Karpas-422 (cell line): ENCODE results near the gene GP1BA. TPM values are rescaled to one million over a fixed set of nuclear protein-coding genes. Genes with fewer than 3 reads are reported as not detected.

Experiments used
- DNase-seq: peaks from one replicate; pipeline ENCODE4 v3.0.0-alpha.2; 2015
- H2AFZ ChIP-seq: fragments of 200-600 bp; sonication (generic); 2 replicates; pipeline ENCODE4 v1.6.1; 2014; ENCODE audit warnings: antibody characterized with exemption, low read length, mixed read lengths
- H3K27ac ChIP-seq: fragments of 200-600 bp; sonication (generic); 2 replicates; pipeline ENCODE4 v1.5.1; 2014; ENCODE audit warnings: mild to moderate bottlenecking, low read length, moderate library complexity
- H3K27me3 ChIP-seq: fragments of 200-600 bp; sonication (generic); 2 replicates; pipeline ENCODE4 v1.6.1; 2014; ENCODE audit warnings: low read length, mixed read lengths
- H3K36me3 ChIP-seq: fragments of 200-600 bp; sonication (generic); 2 replicates; pipeline ENCODE4 v1.6.1; 2014; ENCODE audit warnings: low read length, mixed read lengths; ENCODE audit not compliant: insufficient read depth
- H3K4me1 ChIP-seq: fragments of 200-600 bp; sonication (generic); 2 replicates; pipeline ENCODE4 v1.6.1; 2014; ENCODE audit warnings: mild to moderate bottlenecking, low read length, mixed read lengths
- H3K4me2 ChIP-seq: fragments of 200-600 bp; sonication (generic); 2 replicates; pipeline ENCODE4 v1.6.1; 2014; ENCODE audit warnings: low read length, low read depth, mild to moderate bottlenecking; ENCODE audit not compliant: poor library complexity, severe bottlenecking
- H3K4me3 ChIP-seq: fragments of 200-600 bp; sonication (generic); 2 replicates; pipeline ENCODE4 v1.5.1; 2014; ENCODE audit warnings: mild to moderate bottlenecking, antibody characterized with exemption, low read length, mixed read lengths
- H3K79me2 ChIP-seq: fragments of 200-600 bp; sonication (generic); 2 replicates; pipeline ENCODE4 v1.6.1; 2014; ENCODE audit warnings: mild to moderate bottlenecking, low read length, mixed read lengths
- H3K9ac ChIP-seq: fragments of 200-600 bp; sonication (generic); 2 replicates; pipeline ENCODE4 v1.6.0; 2014; ENCODE audit warnings: low read length
- H3K9me2 ChIP-seq: fragments of 200-600 bp; sonication (generic), shearing (Covaris generic); replicated peaks from 2 replicates; pipeline ENCODE4 v1.6.0; 2014; ENCODE audit warnings: mild to moderate bottlenecking, low read length, moderate library complexity; ENCODE audit not compliant: insufficient read depth
- H3K9me3 ChIP-seq: fragments of 300-700, 200-600 bp; sonication (generic); 2 replicates; pipeline ENCODE4 v1.6.1; 2014; ENCODE audit warnings: low read length, mixed read lengths
- H4K20me1 ChIP-seq: fragments of 200-600 bp; sonication (generic); 2 replicates; pipeline ENCODE4 v1.6.1; 2014; ENCODE audit warnings: mild to moderate bottlenecking, antibody characterized with exemption, low read length, low read depth; ENCODE audit not compliant: insufficient read depth
- total RNA-seq: library from RNA; depleted of rRNA; stranded (reverse); fragments of >200 nt; shearing (Covaris generic); gene quantifications from 2 replicates; pipeline ENCODE4 v1.2.3, GENCODE V29; 2014; ENCODE audit warnings: low replicate concordance; rRNA removed

The GP1BA gene
- not detected in 2 replicates for total RNA-seq

DNA sequence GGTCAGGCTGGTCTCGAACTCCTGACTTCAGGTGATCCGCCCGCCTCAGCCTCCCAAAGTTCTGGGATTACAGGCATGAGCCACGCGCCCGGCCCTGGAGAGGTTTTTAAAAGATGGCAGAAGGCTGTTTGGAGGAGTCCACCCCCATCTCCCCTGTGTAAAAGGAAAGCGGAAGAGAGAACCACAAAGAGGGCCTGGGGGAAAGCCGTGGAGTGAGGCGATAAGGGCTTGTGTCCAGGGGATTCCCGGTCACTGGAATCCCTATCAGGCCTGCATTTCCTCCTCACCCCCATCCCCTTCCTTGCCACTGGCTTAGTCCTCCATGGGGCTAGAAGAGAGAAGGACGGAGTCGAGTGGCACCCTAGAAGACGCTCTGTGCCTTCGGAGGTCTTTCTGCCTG, at the start of gene GP1BA:
Gene GP1BA (plus strand): TSS at position 315 of the 400 bp plus-strand sequence. CDS start 328 bp downstream, outside the sequence.
- Histone ChIP-seq H3K27me3 (no peaks in the 10 kb centered on the region), H3K27ac (no peak within 1 kb of the TSS), H3K36me3 (no peaks in the 10 kb centered on the region; the same call in 1 of the 2 replicates), H3K4me2 (no peak within 1 kb of the TSS), H3K9ac (no peak within 1 kb of the TSS), H3K79me2 (peaks cover 1% of the 10 kb centered on the region; the same call in 1 of the 2 replicates), H3K9me3 (no peaks in the 10 kb centered on the region), H3K4me3 (no peak within 1 kb of the TSS), H4K20me1 (no peaks in the 10 kb centered on the region), H3K9me2 (no peaks in the 10 kb centered on the region), H3K4me1 (no peaks in the 10 kb centered on the region), H2AFZ (no peak within 1 kb of the TSS)
- DNase-seq, result no peak

DNA sequence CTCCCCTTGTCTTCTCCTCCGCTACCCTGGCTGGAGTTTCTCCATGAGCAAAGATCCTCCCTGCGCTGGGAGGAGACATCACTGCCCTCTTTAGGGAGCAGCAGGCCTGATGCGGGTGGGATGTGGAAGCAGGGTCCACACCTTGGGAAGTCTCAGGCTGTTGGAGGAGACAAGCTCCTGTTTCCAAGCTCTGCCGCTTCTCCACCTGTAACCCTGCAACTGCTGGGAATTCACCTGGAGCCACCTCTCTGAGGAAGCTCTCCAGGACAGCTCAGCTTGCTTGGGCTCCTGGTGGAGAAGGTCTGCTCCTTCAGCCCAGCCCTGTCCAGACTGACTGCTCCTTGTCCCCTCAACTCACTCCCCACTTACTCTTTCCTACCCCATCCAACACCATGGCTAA, 47.6 kb upstream of the GP1BA start:
- Histone ChIP-seq H3K9me2 (no peaks in the 10 kb centered on the region), H3K9me3 (no peaks in the 10 kb centered on the region), H3K9ac (no peak overlapping the region), H3K4me3 (no peak overlapping the region), H3K79me2 (no peaks in the 10 kb centered on the region), H3K27ac (no peak overlapping the region), H3K4me2 (no peak overlapping the region), H3K27me3 (no peaks in the 10 kb centered on the region), H3K4me1 (peaks cover 8% of the 10 kb centered on the region), H4K20me1 (0 out of 2 replicates have a peak, but pooled peaks cover 3% of the 10 kb centered on the region), H2AFZ (no peak overlapping the region), H3K36me3 (no peaks in the 10 kb centered on the region)
- no peak for DNase-seq

DNA sequence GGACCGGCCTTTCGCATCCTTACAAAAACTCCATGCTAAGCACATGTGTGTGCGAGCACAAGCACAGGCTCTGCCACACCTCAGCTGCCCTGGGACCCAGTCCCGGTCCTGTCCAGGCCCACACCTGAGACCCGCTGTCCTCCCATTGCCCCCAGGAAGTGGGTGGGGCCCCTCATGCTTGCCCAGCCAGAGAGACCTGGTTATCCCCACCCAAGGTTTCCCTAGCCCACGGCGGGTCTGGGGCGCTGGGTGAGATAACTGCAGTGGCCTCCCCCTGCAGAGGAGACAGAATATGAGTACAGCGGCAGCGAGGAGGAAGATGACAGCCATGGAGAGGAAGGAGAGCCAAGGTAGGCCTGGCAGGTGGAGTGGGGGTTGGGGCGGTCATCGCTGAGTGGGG, 45.2 kb upstream of the GP1BA start:
- Histone ChIP-seq H3K27ac (no peak overlapping the region), H2AFZ (no peak overlapping the region), H4K20me1 (0 out of 2 replicates have a peak, but pooled peaks cover 3% of the 10 kb centered on the region), H3K4me3 (no peak overlapping the region), H3K4me2 (no peak overlapping the region), H3K9ac (no peak overlapping the region), H3K4me1 (peaks cover 5% of the 10 kb centered on the region), H3K27me3 (no peaks in the 10 kb centered on the region), H3K9me2 (no peaks in the 10 kb centered on the region), H3K36me3 (0 out of 2 replicates have a peak, but pooled peaks cover 7% of the 10 kb centered on the region), H3K79me2 (no peaks in the 10 kb centered on the region), H3K9me3 (no peaks in the 10 kb centered on the region)
- DNase-seq, result no peak

DNA sequence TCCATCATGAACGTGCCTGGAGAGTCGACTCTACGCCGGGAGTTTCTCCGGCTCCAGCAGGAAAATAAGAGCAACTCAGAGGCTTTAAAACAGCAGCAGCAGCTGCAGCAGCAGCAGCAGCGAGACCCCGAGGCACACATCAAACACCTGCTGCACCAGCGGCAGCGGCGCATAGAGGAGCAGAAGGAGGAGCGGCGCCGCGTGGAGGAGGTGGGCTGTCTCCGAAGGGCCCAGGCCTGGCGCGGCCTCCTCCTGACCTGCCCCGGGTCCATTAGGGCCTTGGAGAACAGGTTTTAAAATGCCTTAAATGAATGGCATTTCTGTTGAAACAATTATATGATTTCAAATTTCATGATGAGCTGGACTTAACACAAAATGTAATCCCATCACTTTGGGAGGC, 44.5 kb upstream of the GP1BA start:
- Histone ChIP-seq H3K9me3 (no peaks in the 10 kb centered on the region), H3K4me1 (no peaks in the 10 kb centered on the region), H3K4me3 (no peak overlapping the region), H3K9ac (no peak overlapping the region), H3K79me2 (no peaks in the 10 kb centered on the region), H2AFZ (no peak overlapping the region), H4K20me1 (0 out of 2 replicates have a peak, but pooled peaks cover 3% of the 10 kb centered on the region), H3K36me3 (0 out of 2 replicates have a peak, but pooled peaks cover 7% of the 10 kb centered on the region), H3K9me2 (no peaks in the 10 kb centered on the region), H3K27me3 (no peaks in the 10 kb centered on the region), H3K27ac (no peak overlapping the region), H3K4me2 (no peak overlapping the region)
- no peak for DNase-seq

DNA sequence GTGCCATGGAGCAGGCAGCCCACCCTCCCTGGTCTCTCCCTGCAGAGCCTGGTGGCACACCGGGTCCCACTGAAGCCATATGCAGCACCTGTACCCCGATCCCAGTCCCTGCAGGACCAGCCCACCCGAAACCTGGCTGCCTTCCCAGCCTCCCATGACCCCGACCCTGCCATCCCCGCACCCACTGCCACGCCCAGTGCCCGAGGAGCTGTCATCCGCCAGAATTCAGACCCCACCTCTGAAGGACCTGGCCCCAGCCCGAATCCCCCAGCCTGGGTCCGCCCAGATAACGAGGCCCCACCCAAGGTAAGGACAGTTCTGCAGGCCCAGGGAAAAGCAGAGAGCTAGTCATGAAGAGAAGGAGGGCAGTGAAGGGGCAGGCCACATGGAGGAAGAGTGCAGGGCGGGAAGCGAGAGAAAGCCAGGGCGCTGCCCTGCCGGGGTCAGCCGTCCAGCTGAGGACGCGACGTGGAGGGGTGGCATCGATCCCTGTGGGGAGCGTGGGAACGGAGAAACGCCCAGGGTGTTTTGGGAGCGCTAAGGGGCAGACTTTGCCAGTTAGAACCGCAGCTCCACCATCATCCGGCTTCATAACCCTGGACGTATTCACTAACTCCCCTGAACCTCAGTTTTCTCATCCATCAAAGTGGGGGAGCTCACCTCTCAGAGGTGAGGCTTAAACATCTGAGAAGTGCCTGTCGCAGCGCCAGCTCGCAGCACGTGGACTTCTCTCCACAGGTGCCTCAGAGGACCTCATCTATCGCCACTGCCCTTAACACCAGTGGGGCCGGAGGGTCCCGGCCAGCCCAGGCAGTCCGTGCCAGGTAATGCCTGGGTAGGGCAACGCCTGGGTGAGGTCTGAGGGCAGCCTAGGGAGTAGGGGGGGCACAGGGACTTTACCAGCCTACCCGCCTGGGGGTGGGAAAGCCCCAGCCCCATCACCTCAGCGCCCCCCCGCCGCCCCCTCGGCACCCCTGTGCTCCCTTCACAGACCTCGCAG, 40.4 kb upstream of the GP1BA start:
- Histone ChIP-seq H2AFZ (no peak overlapping the region), H3K27ac (no peak overlapping the region)
- no peak for DNase-seq

DNA sequence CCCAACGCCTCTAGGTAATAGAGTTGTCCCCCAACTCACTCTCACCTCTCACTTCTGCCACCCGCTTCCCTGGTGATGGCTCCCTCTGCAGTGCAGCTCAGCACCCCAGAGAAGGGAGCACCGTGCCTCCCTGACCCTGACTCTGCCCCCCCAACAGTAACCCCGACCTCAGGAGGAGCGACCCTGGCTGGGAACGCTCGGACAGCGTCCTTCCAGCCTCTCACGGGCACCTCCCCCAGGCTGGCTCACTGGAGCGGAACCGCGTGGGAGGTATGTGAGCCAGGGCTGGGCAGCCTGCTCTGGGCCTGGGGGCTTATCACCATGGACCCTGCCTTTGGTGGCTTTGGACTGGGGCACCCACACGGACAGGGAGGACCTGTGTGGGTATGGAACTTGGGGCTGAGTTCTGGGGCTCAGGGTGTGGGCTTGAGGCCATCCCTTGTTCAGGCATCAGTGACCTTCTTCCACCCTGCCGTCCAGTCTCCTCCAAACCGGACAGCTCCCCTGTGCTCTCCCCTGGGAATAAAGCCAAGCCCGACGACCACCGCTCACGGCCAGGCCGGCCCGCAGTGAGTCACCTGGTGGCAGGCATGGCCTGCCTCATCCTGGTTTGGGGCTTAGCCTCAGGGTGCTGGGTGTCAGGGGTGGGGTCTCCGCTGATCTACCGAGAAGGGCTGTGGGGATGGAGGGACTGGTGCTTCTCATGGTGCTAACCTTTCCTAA, 39.4 kb upstream of the GP1BA start:
- H3K9me2 ChIP-seq, result no peaks in the 10 kb centered on the region
- no peak overlapping the region for H3K4me2 ChIP-seq
- H3K9ac ChIP-seq, result no peak overlapping the region
- H3K36me3 ChIP-seq, result 0 out of 2 replicates have a peak, but pooled peaks cover 7% of the 10 kb centered on the region
- H3K9me3 ChIP-seq, result no peaks in the 10 kb centered on the region
- no peaks in the 10 kb centered on the region for H3K79me2 ChIP-seq
- no peak for DNase-seq
- H3K27ac ChIP-seq, result no peak overlapping the region
- H3K4me1 ChIP-seq, result no peaks in the 10 kb centered on the region
- no peak overlapping the region for H3K4me3 ChIP-seq
- H2AFZ ChIP-seq, result no peak overlapping the region
- 0 out of 2 replicates have a peak, but pooled peaks cover 3% of the 10 kb centered on the region for H4K20me1 ChIP-seq
- no peaks in the 10 kb centered on the region for H3K27me3 ChIP-seq

More for the DNA sequence above, 40.4 kb upstream of the GP1BA start:
- no peaks in the 10 kb centered on the region for H3K4me1 ChIP-seq
- no peaks in the 10 kb centered on the region for H3K9me2 ChIP-seq
- 0 out of 2 replicates have a peak, but pooled peaks cover 7% of the 10 kb centered on the region for H3K36me3 ChIP-seq
- H3K79me2 ChIP-seq, result no peaks in the 10 kb centered on the region
- no peak overlapping the region for H3K9ac ChIP-seq
- no peak overlapping the region for H3K4me2 ChIP-seq
- H3K4me3 ChIP-seq, result no peak overlapping the region
- H4K20me1 ChIP-seq, result 0 out of 2 replicates have a peak, but pooled peaks cover 3% of the 10 kb centered on the region
- H3K9me3 ChIP-seq, result no peaks in the 10 kb centered on the region
- H3K27me3 ChIP-seq, result no peaks in the 10 kb centered on the region

DNA sequence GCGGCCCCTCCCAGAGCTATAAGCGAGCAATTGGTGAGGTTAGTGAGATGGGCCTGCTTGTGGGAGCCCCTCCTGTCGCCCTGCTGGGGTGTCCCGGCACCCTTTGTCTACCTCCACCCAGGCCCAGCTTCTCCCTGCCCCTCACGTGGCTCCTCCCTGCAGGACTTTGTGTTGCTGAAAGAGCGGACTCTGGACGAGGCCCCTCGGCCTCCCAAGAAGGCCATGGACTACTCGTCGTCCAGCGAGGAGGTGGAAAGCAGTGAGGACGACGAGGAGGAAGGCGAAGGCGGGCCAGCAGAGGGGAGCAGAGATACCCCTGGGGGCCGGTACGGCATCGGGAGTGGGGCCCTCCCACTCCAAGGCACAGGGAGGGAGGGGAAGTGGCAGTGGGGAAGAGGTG, 38.8 kb upstream of the GP1BA start:
- no peaks in the 10 kb centered on the region for H3K9me3 ChIP-seq
- no peak overlapping the region for H3K27ac ChIP-seq
- H3K4me3 ChIP-seq, result no peak overlapping the region
- no peaks in the 10 kb centered on the region for H3K27me3 ChIP-seq
- H4K20me1 ChIP-seq, result 0 out of 2 replicates have a peak, but pooled peaks cover 3% of the 10 kb centered on the region
- H3K79me2 ChIP-seq, result no peaks in the 10 kb centered on the region
- H2AFZ ChIP-seq, result no peak overlapping the region
- 0 out of 2 replicates have a peak, but pooled peaks cover 7% of the 10 kb centered on the region for H3K36me3 ChIP-seq
- DNase-seq, result no peak
- no peaks in the 10 kb centered on the region for H3K9me2 ChIP-seq
- H3K9ac ChIP-seq, result no peak overlapping the region
- no peak overlapping the region for H3K4me2 ChIP-seq
- no peaks in the 10 kb centered on the region for H3K4me1 ChIP-seq
